ENCODE data around the gene TSGA10. TPM values are rescaled to one million over a fixed set of nuclear protein-coding genes. Genes with fewer than 3 reads are reported as not detected.
"Not testable (repeated sequence)": the region's sequence is repeated elsewhere in the genome, so short reads cannot be mapped to it uniquely, and the experiment has no call there.

The TSGA10 gene
- total and polyA plus RNA-seq, 4 donors: 3.8 to 37.3 (median 9.1) TPM

GRCh38 chr2:99067871-99068625 lies 86.7 kb downstream of the TSGA10 start:
- ATAC-seq (ENCODE audit: insufficient read depth, low FRiP score): no peak
- H3K36me3 ChIP-seq (ENCODE audit: control insufficient read depth in 4 of 4, insufficient read depth in 4 of 4, low read length in 4 of 4): no peaks in the 10 kb centered on the region

GRCh38 chr2:99066075-99066958 lies 88.4 kb downstream of the TSGA10 start:
- TF ChIP-seq CTCF (IDR thresholded peaks at IDR 0.05; ENCODE audit: control extremely low read depth, extremely low read depth): peak; percentile 44
- H3K27me3 ChIP-seq (ENCODE audit: control insufficient read depth in 3 of 3, insufficient read depth in 3 of 3, low read length in 2 of 3): no peaks in the 10 kb centered on the region
- peaks cover 0 to 6% (median 0%) of the 10 kb centered on the region in 5 donors for H3K4me1 ChIP-seq (ENCODE audit: control insufficient read depth in 5 of 5, insufficient read depth in 5 of 5, low read length in 5 of 5)
- no peak overlapping the region for H3K9ac ChIP-seq (ENCODE audit: insufficient read depth in 1 of 2, low read length in 2 of 2)
- H3K4me3 ChIP-seq: no peak overlapping the region
- ATAC-seq (ENCODE audit: insufficient read depth, low FRiP score) (peak; percentile 83), DNase-seq (peak; percentile 31 to 68 (median 63))
- no peak overlapping the region for H3K27ac ChIP-seq (ENCODE audit: low read depth in 1 of 2, low read length in 1 of 2)
- H3K36me3 ChIP-seq (ENCODE audit: control insufficient read depth in 4 of 4, insufficient read depth in 4 of 4, low read length in 4 of 4): no peaks in the 10 kb centered on the region
- WGBS, 2 donors: 31 to 45% methylated on average over 3 of the region's 3 CpGs
- no peaks in the 10 kb centered on the region for H3K9me3 ChIP-seq (ENCODE audit: control insufficient read depth in 4 of 4, insufficient read depth in 3 of 4, low read length in 3 of 4)

More at GRCh38 chr2:99067871-99068625, 86.7 kb downstream of the TSGA10 start:
- Histone ChIP-seq H3K27ac (ENCODE audit: low read depth in 1 of 2, low read length in 1 of 2) (no peak overlapping the region), H3K9me3 (ENCODE audit: control insufficient read depth in 4 of 4, insufficient read depth in 3 of 4, low read length in 3 of 4) (no peaks in the 10 kb centered on the region), H3K4me1 (ENCODE audit: control insufficient read depth in 5 of 5, insufficient read depth in 5 of 5, low read length in 5 of 5) (peaks cover 0 to 6% (median 0%) of the 10 kb centered on the region in 5 donors), H3K27me3 (ENCODE audit: control insufficient read depth in 3 of 3, insufficient read depth in 3 of 3, low read length in 2 of 3) (no peaks in the 10 kb centered on the region), H3K9ac (ENCODE audit: insufficient read depth in 1 of 2, low read length in 2 of 2) (no peak overlapping the region), H3K4me3 (no peak overlapping the region)
- DNase-seq: no peak
- no peak for TF ChIP-seq CTCF (IDR thresholded peaks at IDR 0.05; ENCODE audit: control extremely low read depth, extremely low read depth)
- WGBS, 2 donors: 61 to 78% methylated on average over 3 of the region's 3 CpGs

- not testable (repeated sequence) for H3K27me3 ChIP-seq (ENCODE audit: control insufficient read depth in 3 of 3, insufficient read depth in 3 of 3, low read length in 2 of 3); H3K27ac ChIP-seq (ENCODE audit: low read depth in 1 of 2, low read length in 1 of 2); ATAC-seq (ENCODE audit: insufficient read depth, low FRiP score); H3K36me3 ChIP-seq (ENCODE audit: control insufficient read depth in 4 of 4, insufficient read depth in 4 of 4, low read length in 4 of 4); DNase-seq; H3K9ac ChIP-seq (ENCODE audit: insufficient read depth in 1 of 2, low read length in 2 of 2); H3K9me3 ChIP-seq (ENCODE audit: control insufficient read depth in 4 of 4, insufficient read depth in 3 of 4, low read length in 3 of 4); H3K4me3 ChIP-seq; H3K4me1 ChIP-seq (ENCODE audit: control insufficient read depth in 5 of 5, insufficient read depth in 5 of 5, low read length in 5 of 5)
- 96 to 97% methylated on average over 6 of the region's 6 CpGs for WGBS, 2 donors
Measured at GRCh38 chr2:99049187-99049586, 105.6 kb downstream of the TSGA10 start.

- not testable (repeated sequence) for H3K9ac ChIP-seq (ENCODE audit: insufficient read depth in 1 of 2, low read length in 2 of 2); H3K27me3 ChIP-seq (ENCODE audit: control insufficient read depth in 3 of 3, insufficient read depth in 3 of 3, low read length in 2 of 3); H3K36me3 ChIP-seq (ENCODE audit: control insufficient read depth in 4 of 4, insufficient read depth in 4 of 4, low read length in 4 of 4); DNase-seq; H3K9me3 ChIP-seq (ENCODE audit: control insufficient read depth in 4 of 4, insufficient read depth in 3 of 4, low read length in 3 of 4); H3K27ac ChIP-seq (ENCODE audit: low read depth in 1 of 2, low read length in 1 of 2); H3K4me1 ChIP-seq (ENCODE audit: control insufficient read depth in 5 of 5, insufficient read depth in 5 of 5, low read length in 5 of 5); H3K4me3 ChIP-seq; ATAC-seq (ENCODE audit: insufficient read depth, low FRiP score)
- 92 to 94% methylated on average over 2 of the region's 2 CpGs for WGBS, 2 donors
Measured at GRCh38 chr2:99040736-99041300, 113.9 kb downstream of the TSGA10 start.
